HG03280 (cell line): Measurements from ENCODE around the gene KRTAP10-9.
"Not testable (repeated sequence)": the region's sequence is repeated elsewhere in the genome, so short reads cannot be mapped to it uniquely, and the experiment has no call there.

Source experiments
- ATAC-seq: cut with Tn5 transposase; IDR thresholded peaks from one replicate; pipeline ENCODE4 v1.9.1; 2021; ENCODE audit warnings: mild to moderate bottlenecking, moderate library complexity; ENCODE audit not compliant: unreplicated experiment

The KRTAP10-9 gene

DNA sequence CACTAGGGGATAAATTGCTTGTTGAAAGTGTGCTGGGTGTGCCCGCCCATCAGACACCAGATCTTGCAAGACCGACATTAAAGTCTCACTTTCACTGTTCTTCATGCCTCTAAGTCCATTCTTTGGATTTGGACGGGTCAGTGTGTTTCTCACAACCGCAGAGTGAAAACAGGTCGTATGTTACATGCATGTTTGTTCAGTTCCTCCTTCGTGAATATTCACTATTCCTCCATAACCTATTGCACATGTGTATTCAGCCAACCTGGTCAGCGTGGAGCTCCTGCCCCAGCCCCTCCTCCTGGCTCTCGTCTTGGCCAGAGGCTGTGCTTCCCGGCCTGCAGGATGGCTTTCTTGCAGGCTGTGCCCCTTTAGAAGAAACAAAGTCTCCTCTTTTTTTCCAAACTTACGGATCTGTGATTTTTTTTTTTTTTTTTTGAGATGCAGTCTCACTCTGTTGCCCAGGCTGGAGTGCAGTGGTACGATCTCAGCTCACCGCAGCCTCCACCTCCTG, 32.4 kb upstream of the KRTAP10-9 start:
- ATAC-seq: no peak

DNA sequence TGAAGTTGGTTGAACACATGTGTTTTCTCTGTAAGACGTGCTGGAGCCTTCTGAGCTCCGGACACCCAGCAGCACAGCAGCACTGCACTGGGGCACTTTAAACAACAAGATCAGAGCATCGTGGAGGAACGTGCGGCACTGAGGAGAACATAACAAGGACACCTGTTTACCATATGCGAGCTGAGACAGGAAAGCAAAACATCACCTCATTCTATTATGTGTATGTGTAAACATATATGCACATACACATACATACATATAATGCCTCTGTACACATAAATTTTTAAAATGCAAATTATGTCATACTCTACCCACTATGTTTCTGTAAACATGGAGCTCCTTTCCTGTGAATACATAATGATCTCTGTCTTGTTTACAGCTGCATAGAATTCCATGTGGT, 31.4 kb upstream of the KRTAP10-9 start:
- ATAC-seq: no peak

DNA sequence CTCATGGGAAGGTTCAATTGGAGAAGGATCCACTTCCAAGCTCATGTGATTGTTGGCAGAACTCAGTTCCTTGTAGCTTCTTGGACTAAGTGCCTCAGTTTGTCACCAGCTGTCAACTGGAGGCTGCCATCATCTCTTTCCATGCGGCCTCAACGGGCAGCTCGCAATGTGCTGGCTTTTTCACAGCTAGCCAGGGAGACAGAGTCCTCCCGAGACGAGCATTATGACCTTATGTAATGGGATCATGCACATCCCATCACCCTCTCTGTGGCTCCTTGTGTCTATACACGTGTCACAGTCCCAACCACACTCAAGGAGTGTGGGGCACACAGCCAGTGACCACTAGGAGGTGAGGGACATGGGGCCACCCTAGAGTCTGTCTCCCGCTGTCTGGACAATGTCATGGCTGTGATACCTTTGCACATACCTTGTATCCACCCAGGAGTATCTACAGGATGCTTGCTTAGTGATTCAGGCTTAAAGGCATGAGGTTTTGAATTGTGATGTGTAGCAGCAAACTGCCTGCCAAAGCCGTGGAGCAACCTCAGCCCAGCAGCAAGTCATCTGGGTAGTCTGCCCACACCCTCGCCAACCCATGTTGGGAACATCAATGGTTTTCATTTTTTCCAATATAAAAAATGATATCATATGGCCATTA, 30.7 kb upstream of the KRTAP10-9 start:
- ATAC-seq: no peak

DNA sequence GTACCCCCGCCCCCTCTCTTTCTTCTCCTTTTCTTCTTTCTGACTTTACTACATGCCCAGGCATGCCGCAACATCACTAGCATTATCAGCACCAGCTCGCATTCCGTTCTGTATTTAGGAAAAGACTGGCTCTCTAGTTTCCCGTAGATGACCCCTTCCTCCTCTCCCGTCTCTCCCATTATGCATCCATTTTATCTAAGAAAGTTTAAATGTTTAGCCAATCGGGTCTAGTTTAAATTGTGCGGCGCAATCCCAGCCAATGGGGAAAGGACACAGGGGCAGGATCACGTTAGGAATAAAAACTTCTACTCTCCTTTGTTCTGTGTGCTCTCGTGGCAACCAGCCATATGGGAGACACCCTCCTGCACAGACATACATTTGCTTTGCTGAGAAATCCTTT, 28.8 kb upstream of the KRTAP10-9 start:
- no peak for ATAC-seq

DNA sequence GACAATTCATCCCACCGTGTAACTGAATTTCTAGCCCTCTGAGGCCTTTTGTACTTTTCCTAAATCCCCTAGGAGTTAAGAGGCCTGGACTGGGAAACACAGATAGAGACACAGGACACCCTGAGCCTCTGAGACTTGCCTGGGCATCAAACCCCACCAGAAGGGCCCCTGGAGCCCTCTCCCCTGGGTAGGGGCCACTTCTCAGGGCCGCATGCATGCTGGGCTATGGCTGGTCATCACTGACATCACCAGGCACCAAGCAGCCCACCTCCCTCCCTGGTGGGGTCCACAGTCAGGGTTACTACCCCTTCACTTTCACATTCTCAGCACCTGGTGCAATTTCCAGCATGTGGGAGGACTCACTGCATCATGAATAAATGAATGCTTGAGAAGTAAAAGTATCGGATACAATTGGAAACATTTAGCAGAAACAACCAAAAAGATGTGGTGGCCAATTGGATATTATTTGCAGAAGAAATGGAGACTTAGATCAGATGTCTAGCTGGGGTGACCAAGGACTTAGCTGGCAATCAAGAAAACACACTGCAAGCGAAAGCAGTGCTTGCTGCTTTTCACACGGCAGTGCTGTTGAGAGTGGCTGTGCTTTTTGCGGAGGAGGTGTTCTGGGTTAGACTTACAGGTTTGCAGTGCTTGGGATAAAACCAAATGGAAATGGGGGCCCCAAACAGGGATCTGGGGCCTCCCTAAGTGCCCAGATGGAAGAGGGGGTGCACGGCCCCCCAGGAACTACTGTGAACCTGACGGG, 27.4 kb upstream of the KRTAP10-9 start:
- ATAC-seq: no peak

DNA sequence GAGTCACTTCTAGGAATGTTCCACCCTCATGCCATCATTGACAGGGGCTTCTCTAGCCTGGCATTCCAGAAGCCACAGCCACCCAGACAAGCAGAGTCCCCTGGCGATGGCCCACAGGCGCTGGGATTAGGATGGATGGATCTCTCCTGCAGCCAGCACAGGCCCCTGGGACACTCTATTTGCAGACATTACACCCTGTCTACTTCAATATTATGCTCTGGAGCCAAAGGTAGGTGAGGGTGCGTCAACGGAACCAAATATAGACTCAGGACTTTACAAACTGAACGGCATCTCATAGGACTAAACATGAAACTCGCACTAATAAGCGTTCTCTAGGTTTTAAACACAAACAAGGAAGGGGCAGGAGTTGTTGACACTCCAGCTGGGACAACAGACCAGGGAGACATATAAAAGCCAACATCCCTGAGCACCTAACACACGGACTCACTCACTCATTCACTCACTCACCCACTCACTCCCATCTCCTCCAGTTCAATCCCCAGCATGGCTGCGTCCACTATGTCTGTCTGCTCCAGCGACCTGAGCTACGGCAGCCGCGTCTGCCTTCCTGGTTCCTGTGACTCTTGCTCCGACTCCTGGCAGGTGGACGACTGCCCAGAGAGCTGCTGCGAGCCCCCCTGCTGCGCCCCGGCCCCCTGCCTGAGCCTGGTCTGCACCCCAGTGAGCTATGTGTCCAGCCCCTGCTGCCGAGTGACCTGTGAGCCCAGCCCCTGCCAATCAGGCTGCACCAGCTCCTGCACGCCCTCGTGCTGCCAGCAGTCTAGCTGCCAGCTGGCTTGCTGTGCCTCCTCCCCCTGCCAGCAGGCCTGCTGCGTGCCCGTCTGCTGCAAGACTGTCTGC, 26.5 kb upstream of the KRTAP10-9 start, which contains the start of gene KRTAP10-7:
KRTAP10-7 (plus strand) TSS at position 480 of the 861 bp plus-strand sequence; CDS start at position 505, 25 bp downstream.
- ATAC-seq: not testable (repeated sequence)

DNA sequence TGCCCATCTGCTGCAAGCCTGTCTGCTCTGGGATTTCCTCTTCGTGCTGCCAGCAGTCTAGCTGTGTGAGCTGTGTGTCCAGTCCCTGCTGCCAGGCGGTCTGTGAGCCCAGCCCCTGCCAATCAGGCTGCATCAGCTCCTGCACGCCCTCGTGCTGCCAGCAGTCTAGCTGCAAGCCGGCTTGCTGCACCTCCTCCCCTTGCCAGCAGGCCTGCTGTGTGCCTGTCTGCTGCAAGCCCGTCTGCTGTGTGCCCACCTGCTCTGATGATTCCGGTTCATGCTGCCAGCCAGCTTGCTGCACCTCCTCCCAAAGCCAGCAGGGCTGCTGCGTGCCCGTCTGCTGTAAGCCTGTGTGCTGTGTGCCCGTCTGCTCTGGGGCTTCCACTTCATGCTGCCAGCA, 25.8 kb upstream of the KRTAP10-9 start:
- not testable (repeated sequence) for ATAC-seq

DNA sequence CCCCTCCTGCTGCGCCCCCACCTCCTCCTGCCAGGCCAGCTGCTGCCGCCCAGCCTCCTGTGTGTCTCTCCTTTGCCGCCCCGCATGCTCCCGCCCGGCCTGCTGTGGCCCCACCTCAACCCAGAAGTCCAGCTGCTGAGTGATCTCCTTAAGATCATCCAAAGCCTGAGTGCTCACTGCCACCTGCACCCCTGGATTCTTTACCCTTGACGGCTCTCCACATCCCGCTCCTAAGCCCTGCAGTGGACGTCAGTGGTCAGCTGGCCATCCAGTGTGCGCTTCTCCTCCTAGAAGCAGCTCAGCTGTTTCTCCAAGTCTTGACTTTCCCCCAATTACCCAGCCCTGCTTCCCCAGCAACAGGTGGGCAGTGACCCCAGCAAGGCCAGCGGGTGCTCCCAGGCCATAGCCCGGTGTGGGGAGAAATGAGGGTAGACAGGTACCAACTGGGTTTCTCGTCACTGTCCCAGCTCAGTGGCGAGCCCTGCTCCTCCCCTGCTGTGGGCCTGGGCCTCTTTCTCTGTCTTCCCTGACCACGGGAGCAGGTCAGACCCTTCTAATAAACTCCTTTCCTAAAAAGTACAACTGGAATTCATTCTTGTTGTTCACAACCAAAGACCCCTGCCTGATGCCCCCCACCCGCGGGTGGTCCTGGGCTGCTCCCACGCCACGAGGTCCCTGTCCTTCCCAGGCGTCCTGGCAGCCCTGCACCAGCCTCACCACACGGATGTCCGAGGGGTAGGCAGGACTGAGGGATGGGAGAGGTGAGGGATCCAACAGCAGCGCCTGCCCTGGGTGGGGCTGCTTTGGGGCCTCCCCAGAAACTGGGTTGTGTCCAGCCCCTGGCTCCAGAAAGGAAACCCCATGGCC, 25.1 kb upstream of the KRTAP10-9 start:
- ATAC-seq: no peak

DNA sequence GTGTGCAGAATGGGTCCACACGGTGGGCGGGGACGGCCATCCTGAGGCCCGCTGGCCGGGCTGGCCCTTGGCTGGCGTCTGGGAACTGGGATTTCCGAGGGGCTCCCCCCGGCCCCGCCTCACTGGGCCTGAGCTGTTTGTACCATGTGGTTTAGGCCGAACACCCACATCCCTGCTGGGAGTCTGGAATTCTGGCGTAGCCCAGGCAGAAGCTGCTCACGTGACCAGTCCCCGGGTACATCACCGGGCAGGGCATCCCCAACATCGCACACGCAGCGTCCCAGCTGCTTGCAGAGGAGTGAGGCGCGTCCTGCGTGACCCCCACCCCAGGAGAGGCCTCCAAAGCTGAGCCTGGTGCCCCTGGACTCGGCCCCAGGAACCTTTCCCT, 24.4 kb upstream of the KRTAP10-9 start:
- no peak for ATAC-seq

DNA sequence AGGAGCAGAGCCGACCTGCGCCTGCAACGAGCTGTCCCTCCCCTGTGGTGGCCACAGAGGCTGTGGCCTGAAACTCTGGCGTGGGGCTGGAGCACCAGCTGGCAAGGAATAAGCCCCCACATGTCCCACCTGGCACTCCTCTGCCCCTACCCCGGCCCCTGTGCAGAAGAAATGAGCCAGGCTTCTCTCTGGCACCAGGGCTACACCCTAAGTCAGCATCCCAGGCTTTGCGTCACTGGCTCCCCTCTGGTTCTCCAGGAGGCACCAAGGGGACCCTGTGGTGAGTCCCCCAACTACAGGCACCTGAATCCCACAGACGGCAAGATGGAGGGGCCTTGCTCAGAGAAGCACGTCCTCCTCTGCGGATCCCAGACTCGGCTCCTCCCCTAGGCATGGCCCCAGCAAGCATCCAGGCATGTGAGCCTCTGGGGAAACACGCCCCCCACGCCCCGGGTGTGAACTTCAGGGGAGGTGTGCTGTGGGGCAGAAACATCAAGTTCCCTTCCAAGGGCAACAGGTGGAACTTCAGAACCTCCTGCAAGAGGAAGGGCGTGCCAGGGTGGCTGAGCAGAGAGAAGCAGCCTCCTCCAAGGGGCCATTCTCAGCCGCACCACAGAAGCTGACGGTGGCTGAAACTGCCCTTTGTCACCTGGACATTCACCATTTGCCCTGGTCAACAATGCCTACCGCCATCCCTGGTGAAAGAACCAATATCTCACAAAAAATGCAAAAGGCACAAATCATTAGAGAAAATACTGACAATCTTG, 23.6 kb upstream of the KRTAP10-9 start:
- ATAC-seq: no peak

DNA sequence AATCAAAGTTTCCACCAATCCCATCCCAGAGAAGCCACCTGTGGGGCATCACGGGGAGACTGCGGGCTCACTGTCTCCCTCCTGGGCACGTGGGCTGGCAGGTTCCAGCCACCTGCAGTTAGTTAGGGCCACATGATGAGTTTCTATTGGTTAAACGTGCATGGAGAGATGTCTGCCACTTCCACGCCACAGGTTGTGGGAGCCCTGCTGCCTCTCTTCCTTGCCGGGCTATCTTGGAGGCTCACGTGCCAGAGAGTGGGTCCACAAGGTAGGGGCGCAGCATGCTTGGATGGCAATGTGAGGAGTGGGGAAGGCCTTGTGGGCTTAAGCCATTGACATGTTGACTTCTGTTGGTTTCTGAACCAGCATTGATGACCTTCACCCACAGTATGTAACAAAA, 23.0 kb upstream of the KRTAP10-9 start:
- no peak for ATAC-seq

DNA sequence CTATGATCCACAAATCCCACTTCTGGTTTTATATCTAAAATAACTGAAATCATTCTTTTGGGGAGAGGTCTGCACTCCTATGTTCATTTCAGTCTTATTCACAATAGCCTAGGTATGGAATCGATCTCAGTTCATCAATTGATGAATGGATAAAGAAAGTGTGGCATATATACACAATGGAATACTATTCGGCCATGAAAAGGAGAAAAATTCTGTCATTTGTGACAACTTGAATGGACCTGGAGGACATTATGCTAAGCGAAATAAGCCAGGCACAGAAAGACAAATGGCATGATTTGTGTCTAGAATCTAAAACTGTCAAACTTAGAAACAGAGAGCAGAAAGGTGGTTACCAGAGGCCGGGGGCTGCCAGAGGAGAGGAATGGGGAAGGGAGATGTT, 20.4 kb upstream of the KRTAP10-9 start:
- no peak for ATAC-seq

DNA sequence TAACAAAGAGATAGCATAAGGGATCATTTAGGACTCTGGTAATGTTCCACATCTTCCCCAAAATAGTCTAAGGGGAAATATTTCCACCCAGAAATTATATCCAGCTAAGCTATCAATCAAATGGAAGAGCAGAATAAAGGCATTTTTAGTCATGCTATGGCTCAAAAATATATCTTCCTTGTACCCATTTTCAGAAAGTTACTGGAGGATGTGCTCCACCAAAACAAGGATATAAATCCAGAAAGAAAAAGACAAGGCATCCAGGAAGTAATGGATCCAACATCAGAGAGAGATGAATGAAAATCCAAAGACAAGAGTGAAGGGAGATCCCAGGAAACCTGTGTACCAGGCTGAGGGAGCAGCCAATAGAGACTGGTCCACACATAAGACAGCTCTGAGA, 17.7 kb upstream of the KRTAP10-9 start:
- ATAC-seq: no peak

DNA sequence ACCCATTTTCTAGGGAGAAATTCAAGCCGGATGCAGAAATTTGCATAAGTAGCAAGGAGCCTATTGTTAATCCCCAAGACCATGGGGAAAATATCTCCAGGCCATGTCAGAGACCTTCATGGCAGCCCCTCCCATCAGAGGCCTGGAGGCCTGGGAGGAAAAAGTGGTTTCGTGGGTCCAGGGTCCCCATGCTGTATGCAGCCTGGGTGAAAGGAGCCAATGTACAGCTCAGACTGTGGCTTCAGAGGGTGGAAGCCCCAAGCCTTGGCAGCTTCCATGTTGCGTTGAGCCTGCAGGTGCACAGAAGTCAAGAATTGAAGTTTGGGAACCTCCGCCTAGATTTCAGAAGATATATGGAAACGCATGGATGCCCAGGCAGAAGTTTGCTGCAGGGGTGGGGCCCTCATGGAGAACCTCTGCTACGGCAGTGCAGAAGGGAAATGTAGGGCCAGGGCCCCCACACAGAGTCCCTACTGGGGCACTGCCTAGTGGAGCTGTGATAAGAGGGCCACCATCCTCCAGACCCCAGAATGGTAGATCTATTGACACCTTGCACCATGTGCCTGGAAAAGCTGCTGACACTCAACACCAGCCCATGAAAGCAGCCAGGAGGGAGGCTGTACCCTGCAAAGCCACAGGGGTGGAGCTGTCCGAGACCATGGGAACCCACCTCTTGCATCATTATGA, 16.6 kb upstream of the KRTAP10-9 start:
- ATAC-seq: not testable (repeated sequence)

DNA sequence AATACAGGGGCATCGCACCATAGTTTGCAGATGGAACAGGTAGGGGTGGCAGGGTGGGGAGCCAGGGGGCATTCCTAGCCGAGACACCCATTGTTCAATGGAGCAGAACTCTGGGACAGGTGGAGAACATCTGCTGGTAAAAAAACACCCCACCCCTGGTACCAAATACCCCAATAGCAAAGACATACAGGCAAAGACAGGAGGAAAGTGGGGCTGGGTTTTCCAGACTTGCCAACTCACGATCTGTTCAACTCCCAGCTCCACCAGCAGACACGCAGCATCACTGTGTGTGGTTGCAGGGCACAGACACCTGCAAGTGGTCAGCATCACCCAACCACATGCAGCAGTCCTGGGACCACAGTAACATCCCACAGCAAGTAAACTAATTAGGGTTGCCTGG, 15.3 kb upstream of the KRTAP10-9 start:
- no peak for ATAC-seq

DNA sequence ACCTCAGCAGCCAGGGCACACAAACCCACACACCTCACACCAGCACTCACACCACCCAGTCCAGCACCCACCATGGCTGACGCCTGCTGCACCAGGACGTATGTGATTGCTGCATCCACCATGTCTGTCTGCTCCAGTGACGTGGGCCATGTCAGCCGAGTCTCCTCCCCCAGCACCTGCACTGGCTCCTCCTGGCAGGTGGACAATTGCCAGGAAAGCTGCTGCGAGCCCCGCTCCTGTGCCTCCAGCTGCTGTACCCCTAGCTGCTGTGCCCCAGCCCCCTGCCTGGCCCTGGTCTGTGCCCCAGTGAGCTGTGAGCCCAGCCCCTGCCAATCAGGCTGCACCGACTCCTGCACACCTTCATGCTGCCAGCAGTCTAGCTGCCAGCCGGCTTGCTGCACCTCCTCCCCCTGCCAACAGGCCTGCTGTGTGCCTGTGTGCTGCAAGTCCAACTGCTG, 14.8 kb upstream of the KRTAP10-9 start, which contains the start of gene KRTAP10-8:
KRTAP10-8 (plus strand) TSS at position 51 of the 458 bp plus-strand sequence; CDS start at position 73, 22 bp downstream.
- ATAC-seq: no peak

DNA sequence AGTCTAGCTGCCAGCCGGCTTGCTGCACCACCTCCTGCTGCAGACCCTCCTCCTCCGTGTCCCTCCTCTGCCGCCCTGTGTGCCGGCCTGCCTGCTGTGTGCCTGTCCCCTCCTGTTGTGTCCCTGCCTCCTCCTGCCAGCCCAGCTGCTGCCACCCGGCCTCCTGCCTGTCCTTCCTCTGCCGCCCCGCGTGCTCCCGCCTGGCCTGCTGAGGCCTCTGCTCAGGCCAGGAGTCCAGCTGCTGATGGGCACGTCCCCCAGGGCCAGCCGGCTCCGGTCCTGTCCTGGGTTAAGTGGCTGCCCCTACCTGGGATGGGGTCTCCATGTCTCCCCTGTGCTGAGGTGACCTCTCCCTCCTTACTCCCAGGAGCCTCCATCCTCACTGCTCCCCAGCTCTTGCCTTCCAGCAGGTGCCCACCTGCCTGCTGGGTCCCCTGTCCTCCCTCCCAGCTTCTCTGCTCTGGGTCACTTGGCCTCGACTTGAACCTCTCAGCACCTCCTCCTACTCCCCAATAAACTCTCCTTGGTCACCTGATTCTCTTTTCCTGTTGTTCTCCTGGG, 14.1 kb upstream of the KRTAP10-9 start:
- no peak for ATAC-seq

DNA sequence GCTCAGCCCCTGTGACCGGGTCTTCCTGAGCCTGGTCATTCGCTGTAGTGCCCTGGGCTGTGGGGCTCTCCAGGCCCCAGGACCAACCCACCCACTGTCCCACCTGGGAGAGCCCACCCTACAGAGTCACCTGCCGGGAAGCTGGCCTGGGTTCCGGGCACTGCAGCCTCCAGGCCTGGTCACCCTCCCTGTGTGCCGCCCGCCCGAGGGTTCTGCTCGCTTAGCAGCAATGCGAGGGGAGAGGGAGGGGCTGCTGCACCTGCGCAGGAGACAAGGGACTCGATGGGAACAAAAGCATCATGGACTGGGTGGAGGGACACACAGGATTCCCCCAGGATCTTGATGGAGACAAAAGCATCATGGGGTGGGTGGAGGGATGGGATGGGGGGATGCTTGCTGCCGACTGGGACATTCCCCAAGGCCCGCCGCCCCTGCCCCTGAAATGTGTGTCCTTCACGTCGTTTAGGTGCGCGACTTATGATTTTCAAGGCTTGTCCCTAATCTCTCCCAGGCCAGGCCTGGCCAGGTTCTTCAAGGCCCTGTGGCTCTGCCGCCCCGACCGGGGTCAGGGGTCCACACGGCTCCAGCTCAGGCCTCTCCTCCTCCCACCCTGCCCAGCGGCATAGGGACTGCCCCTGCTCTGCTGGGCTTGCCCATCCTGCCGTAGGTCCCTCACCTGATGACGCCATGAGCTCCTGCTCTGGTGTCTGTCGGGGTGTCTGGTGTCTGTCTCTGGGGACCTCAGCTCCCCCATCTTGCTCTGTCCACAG, 13.3 kb upstream of the KRTAP10-9 start:
- ATAC-seq: no peak
